ENCODE data around the gene KATNIP.
A peak's percentile ranks its signal among the peaks of the same experiment; 100 is the strongest.

Gene KATNIP

DNA sequence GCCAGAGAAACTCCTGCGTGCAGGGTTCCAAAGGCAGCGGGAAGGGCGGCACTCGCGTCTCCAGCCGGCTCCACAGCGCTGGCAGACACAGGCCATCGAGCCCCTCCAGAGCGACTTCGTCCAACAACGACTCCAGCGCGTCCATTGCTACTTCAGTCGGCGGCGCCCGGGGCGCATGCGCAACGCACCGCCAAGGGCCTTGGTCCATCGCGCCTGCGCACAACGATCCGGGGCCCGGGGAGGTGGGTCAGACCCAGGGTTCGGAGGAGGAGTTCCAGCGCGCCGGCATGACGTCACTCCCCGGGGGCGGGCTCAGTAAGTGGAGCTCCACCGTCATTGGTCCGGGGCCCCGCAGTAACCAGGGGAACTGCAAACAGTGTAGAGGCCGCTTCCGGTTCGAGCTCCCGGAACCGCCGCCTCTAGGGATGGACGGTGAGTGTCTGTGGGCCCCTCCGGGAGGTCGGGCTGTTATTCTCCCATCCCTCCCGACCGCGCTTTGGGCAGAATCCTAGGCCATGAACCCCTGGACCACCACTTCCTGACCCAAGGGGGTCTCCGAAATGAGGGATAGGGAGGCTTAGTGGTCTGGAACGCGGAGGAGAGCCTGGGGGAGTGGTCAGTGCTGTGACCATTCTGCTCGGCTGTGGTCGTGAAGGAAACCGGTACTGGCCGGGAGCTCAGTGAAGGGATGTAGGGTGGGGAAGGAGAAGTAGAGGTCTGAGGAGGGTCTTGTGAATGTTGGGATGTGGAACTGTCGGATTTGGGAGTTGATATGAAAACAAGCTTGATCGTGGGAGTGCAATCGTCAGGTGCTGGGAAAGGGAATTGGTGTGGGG, at the start of gene KATNIP, which contains the start of gene GTF3C1:
Gene KATNIP, plus strand, starts transcription at position 399 of the 836 bp plus-strand sequence. Its CDS starts 27 bp downstream, at position 426.
Gene GTF3C1, minus strand, starts transcription at position 168 of the 836 bp plus-strand sequence. Its CDS starts 23 bp downstream, at position 145.
- peak; percentile 98 for DNase-seq

GRCh38 chr16:27500801-27501200, 49.1 kb upstream of the KATNIP start:
- no peak for DNase-seq

DNA sequence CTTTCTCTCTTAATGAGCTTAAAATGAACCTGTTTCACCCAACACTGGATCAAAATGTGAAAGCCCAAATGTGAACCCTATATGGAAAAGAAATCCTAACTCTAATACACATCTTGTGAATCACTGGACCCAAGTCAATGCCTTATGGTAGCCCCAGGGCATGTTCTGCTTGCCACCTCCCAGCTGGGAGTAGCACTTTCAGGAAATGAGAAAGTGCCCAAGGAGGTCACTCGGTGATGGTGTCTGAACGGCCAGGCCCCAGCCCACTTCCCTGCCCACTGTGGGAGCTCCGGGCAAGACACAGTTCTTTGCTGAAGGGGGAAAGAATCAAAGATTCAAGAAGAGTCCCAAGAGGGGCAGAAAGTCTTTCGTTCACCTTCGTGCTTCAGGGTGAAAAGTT, 46.3 kb upstream of the KATNIP start:
- DNase-seq = no peak

GRCh38 chr16:27505297-27506236, 44.4 kb upstream of the KATNIP start:
- no peak for DNase-seq

DNA sequence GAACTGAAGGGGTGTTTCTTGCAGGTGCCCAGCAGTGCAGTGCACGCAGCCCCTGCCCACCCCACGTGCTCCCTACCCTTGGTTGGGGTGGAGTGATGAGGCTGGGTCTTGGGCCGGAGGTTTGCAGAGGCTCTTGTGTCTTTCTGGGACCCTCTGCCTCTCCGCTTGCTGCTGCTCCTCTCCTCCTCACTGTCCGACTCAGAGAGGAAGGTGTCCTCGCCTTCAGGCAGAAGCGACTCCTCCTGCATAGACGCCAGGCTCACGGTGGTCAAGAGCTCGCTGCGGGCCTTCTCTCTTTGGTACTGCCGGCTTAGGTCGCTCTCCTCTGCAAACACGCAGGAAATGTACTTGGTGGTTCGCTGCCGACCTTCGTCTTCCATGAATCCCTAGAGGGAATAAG, 43.2 kb upstream of the KATNIP start:
- DNase-seq = no peak

GRCh38 chr16:27508476-27508875, 41.5 kb upstream of the KATNIP start:
- no peak for DNase-seq

DNA sequence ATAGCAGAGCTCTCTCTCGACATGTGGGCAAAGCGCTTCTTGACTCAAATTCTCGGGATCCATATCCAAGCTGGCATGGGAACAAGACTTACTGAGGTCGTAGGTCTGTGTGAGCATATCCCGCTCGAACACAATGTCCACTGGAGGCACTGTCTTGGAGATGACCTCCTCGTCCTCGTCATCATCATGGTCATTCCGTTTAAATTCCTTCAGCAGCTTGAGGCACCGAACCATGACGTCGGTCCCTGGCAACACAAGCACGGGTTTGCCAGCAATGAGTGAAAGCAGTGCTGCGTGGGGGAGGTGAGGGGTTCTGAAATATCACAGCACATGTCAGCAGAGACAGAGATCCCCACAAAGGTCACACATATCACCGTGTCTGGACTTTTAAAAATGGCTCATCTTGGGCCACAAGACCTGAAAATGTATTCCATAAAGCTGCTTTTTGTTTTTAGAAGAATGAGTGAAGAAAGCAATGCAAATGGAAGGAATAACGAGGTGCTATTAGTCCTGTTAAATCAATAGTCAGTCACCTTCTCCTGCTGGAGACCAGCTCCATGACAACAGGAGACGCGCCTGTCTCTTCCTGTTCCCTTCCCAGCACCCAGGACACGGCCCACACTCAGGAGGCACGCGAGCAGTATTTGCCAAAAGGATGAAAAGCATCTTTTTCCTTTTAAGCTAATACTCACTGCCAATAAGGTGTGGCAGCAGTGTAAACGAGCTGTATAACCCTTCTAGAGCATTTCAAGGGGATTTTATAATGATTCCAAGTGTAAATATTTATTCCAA, 38.1 kb upstream of the KATNIP start:
- no peak for DNase-seq

- DNase-seq = no peak
Measured at GRCh38 chr16:27514806-27515205, 35.1 kb upstream of the KATNIP start.

DNA sequence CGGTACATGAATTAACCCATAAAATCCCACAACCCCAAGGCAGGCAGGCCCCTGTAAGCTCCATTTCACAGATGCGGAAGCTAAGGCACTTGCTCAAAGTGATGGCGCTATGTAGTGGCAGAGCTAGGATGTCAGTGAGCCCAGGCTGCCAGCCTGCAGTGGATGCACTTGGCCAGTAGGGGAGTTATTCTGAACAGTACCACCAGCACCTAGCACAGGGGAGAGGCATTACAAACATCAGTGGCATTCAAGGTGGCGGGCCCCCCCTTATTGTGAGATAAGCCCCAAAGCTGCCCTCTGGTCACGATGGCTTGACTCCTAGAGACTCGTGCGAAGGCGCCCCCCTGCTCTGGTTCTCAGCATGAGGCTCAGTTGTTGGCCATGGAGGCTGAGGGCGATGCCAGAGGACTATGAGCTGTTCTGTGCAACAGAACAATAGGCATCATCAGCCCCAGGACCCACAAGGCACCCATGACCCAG, 34.0 kb upstream of the KATNIP start:
- peak; percentile 17 for DNase-seq

GRCh38 chr16:27516365-27516764, 33.6 kb upstream of the KATNIP start:
- DNase-seq = no peak

- DNase-seq = no peak
Measured at GRCh38 chr16:27517664-27518063, 32.3 kb upstream of the KATNIP start.

DNA sequence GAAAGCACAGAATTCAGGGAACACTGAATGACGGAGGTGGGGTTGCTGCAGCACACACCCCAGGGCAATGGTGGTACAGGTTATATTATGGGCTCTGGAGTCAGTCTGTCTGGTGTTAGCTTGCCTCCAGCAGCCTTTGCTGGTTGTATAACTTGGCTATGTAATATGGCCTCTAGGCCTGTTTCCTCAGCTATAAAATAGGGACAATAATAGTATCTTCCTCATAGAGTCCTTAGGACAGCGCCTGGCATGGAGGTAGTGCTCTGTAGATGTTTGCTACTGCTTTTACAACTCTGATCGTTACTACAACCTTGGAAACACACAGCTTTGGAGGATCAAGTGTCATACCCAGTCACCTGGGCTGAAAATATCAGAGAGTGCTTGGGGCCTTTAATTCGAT, 31.7 kb upstream of the KATNIP start:
- DNase-seq = no peak

- DNase-seq = no peak
Measured at GRCh38 chr16:27520982-27521673, 28.8 kb upstream of the KATNIP start.

DNA sequence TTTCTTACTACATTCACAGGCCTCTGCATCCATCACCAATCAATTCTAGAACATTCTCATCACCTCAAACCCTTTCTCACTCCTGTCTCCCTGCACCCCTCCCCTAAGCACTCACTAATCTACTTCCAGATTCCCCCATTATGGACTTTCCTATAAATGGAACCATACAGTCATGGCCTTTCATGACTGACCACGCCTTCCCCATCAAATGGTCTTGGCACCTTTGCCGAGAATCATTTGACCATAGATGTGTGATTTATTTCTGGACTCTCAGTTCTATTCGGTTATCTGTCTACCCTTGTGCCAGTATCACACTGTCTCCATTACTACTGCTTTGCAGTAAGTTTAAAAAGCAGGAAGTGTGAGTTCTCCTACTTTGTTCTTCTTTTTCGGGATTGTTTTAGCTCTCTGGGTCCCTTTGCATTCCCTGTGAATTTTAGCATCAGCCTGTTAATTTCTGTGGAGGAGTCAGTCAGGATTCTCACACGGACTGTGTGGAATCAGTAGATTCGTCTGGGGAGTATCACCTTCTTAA, 27.7 kb upstream of the KATNIP start:
- no peak for DNase-seq

GRCh38 chr16:27526180-27526579, 23.8 kb upstream of the KATNIP start:
- DNase-seq = no peak

DNA sequence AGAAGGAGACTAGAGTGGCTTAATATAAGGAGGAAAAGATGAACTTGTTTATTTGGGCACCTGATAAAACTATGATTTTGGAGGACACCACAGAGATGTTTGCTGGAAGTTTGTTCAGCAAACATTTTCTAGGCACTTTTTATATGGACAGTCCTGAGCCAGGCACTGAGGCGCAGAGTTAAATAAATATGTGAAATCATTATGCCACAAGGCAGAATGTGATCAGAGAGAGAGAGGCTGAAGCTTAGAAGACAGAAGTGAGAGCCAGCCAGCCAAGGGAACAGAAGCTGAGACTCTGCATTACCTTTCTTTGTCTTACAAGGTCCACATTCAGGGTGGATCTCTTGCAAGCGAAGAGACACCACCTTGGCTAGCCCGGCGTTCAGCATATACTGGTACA, 21.6 kb upstream of the KATNIP start:
- DNase-seq = no peak

- peak; percentile 72 for DNase-seq
Measured at GRCh38 chr16:27529962-27530361, 20.0 kb upstream of the KATNIP start.

DNA sequence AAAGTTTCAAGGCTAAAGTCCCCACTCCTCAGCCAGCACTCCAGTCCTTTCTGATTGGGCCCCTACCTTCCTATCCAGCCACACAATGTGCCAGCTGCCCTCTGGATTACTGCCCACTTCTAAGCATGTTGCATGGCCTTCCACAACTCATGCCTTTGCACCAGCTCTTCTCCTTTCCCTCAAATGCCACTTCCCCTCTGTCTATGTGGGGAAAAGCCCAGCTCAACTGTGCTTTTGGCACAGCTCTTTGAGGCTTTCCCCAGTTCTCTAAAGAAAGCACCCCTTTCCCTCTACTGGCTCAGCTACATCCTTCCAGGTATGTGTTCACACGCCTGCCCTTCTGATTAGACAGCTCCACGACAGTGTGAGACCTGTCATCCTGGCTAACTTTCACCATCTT, 18.8 kb upstream of the KATNIP start:
- DNase-seq = no peak

DNA sequence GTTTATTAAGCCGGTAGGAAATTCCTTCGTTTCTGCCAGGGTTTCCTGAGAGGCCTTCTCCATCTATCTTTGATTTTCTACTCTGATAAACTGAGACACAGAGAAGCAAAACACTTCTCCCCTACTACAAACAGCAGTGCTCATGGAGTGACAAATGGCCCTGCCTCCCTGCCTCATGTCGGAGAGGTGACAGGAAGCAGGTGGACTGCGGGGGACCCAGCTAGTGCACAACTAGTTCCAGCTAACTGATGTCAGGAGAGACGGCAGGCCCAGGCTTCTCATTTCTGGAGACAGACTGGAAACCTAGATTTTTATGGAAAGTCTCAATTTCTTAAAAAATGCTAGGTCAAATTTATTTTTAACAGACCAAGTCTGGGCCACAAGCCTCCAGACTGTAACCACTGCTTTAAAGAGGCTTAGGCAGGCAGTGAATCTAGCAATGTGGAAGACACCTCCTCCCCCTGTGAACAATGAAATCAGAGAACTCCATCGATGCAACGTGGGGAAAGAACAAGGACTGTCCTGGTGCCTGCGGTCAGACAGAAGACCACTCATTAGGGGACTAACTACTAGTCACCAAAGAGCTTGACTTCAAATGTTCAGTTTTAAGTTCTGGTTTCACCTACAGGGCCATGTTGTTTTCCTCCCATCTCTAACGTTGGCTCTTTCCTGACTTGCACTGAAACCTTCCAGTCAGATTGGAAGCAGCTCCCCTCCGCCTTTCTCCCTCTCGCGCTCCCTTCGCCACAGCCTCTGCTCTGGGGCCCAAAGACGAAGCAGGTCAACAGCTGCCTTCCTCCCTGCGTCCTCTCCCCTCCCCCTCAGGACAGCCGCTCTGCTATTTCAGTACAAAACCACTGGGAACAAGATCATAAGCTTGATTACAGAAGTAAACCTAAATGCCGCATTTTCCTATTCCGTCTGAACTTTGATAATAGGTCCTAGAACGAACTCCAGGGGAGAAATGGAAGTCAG, 17.8 kb upstream of the KATNIP start:
- DNase-seq = no peak

DNA sequence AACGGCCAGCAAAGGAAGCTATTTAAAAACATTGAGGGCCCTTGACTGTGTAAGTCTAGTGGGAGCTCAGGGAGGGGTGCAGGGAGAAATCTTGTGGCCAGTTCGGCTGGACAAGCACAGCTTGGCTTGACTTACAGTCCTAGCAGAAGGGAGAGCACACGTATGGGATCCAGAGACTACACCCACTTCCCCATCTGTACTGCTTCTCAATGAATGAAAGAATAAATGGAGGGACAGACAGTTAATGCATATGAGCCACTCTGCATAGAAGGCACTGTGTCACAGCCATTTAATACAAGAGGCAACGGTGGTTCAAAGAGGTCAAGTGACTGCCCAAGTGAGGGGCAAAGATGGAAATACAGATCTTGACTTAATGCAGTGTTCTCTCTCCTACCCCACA, 15.7 kb upstream of the KATNIP start:
- no peak for DNase-seq

- DNase-seq = no peak
Measured at GRCh38 chr16:27538528-27538927, 11.4 kb upstream of the KATNIP start.
